OCI-LY1 (cell line): ENCODE results near the gene PTPRN2.

Experiments used
- CTCF ChIP-seq: fragments of 200-600 bp; sonication (generic), shearing (Covaris generic); IDR thresholded peaks from 2 replicates; pipeline ENCODE4 v1.5.1; 2017; ENCODE audit warnings: mild to moderate bottlenecking, antibody characterized with exemption, low read length, moderate library complexity, mixed read lengths
- EZH2 ChIP-seq: fragments of 200-600 bp; sonication (generic), shearing (Covaris generic); IDR thresholded peaks from 2 replicates; pipeline ENCODE4 v1.8.0; 2017; ENCODE audit warnings: borderline replicate concordance, mixed run types, mild to moderate bottlenecking, antibody characterized with exemption, low read length, moderate library complexity, mixed read lengths

GRCh38 chr7:158300427-158300826 is 287.2 kb downstream of the PTPRN2 start:
- TF ChIP-seq CTCF (no peak), EZH2 (no peak)
